Left ventricle myocardium inferior (tissue), 1 donor: ENCODE measurements around the gene NFATC4. TPM values are rescaled to one million over a fixed set of nuclear protein-coding genes. Genes with fewer than 3 reads are reported as not detected.
"Not testable (repeated sequence)": the region's sequence is repeated elsewhere in the genome, so short reads cannot be mapped to it uniquely, and the experiment has no call there.

ENCODE experiments used
- DNase-seq: peaks from one replicate; pipeline ENCODE4 v3.0.0-alpha.2; 2020
- H3K27ac ChIP-seq: fragments of 200-600 bp; replicated peaks from 2 replicates; pipeline ENCODE4 v1.8.0; 2021
- H3K27me3 ChIP-seq: fragments of 200-600 bp; 2 replicates; pipeline ENCODE4 v1.8.0; 2021; ENCODE audit warnings: low read depth
- H3K36me3 ChIP-seq: fragments of 200-600 bp; 2 replicates; pipeline ENCODE4 v1.8.0; 2021
- H3K4me1 ChIP-seq: fragments of 200-600 bp; 2 replicates; pipeline ENCODE4 v1.8.0; 2021
- H3K4me3 ChIP-seq: fragments of 200-600 bp; 2 replicates; pipeline ENCODE4 v1.8.0; 2021; ENCODE audit warnings: mild to moderate bottlenecking, moderate library complexity
- H3K9me3 ChIP-seq: fragments of 200-600 bp; replicated peaks from 2 replicates; pipeline ENCODE4 v1.8.0; 2021
- CTCF ChIP-seq: fragments of 200-600 bp; IDR thresholded peaks from 2 replicates; pipeline ENCODE4 v1.8.0; 2021; ENCODE audit warnings: antibody characterized with exemption, mild to moderate bottlenecking, borderline replicate concordance
- intact Hi-C: fragments of 100-400 bp; cut with micrococcal nuclease; formaldehyde crosslinking; loops from one replicate; pipeline ENCODE4 v1.11.0; 2022
- total RNA-seq: library from RNA; stranded (reverse); fragmentation: NEBNext Ultra II Directional; extraction: Animal tissue kit (Norgen Biotek cat#: 25700); gene quantifications from one replicate; pipeline ENCODE4 v1.2.1, GENCODE V29; 2021
- donor health status: DM: no; HTN: yes; CAD: no; lungs with severe emphysema.

Gene NFATC4
- total RNA-seq, 1 donor from 2014 or later, result 20.6 TPM

DNA sequence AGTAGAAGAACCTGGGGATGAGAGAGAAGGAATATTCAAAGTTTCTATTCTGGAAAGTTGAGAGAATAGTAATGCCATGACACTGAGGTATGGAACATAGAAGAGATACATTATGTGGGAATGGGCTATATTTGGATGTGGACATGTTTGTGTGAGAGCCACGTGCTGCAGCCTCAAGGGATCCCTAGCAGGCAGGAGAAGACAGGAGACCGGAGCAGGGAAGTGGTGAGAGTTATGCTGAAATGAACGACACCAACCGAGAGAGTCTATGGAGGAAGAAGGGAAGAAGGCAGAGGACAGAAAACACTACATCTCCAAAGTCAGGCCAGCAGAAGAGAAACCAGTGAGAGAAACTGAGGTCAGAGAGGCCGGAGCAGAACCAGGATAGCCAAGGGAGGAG lies 18.2 kb upstream of the NFATC4 start:
- intact Hi-C loops, result no loop called here
- Histone ChIP-seq H3K27ac (no peak overlapping the region), H3K4me3 (no peak overlapping the region), H3K27me3 (peaks cover 44% of the 10 kb centered on the region), H3K9me3 (no peaks in the 10 kb centered on the region), H3K36me3 (no peaks in the 10 kb centered on the region), H3K4me1 (peaks cover 17% of the 10 kb centered on the region)
- TF ChIP-seq CTCF, result no peak
- no peak for DNase-seq

- TF ChIP-seq CTCF, result no peak
- no peaks in the 10 kb centered on the region for H3K9me3 ChIP-seq
- intact Hi-C loops, result no loop called here
These were observed 16.5 kb upstream of the NFATC4 start for GRCh38 chr14:24351517-24351916.

GRCh38 chr14:24353559-24354481 lies 14.2 kb upstream of the NFATC4 start:
- H3K27ac ChIP-seq, result no peak overlapping the region
- no peak for TF ChIP-seq CTCF

More at GRCh38 chr14:24351517-24351916, 16.5 kb upstream of the NFATC4 start:
- H3K27me3 ChIP-seq, result peaks cover 41% of the 10 kb centered on the region
- H3K27ac ChIP-seq, result no peak overlapping the region
- no peaks in the 10 kb centered on the region for H3K36me3 ChIP-seq
- no peak overlapping the region for H3K4me3 ChIP-seq
- H3K4me1 ChIP-seq, result peaks cover 15% of the 10 kb centered on the region
- DNase-seq, result no peak

GRCh38 chr14:24354482-24354825 lies 13.5 kb upstream of the NFATC4 start:
- H3K27me3 ChIP-seq, result peaks cover 43% of the 10 kb centered on the region
- H3K4me1 ChIP-seq, H3K27ac ChIP-seq, H3K4me3 ChIP-seq, intact Hi-C loops, H3K9me3 ChIP-seq, H3K36me3 ChIP-seq, DNase-seq: not testable (repeated sequence)

More at GRCh38 chr14:24353559-24354481, 14.2 kb upstream of the NFATC4 start:
- H3K4me1 ChIP-seq, result no peaks in the 10 kb centered on the region
- no peaks in the 10 kb centered on the region for H3K36me3 ChIP-seq
- DNase-seq, result no peak
- H3K4me3 ChIP-seq, result no peak overlapping the region
- intact Hi-C loops, result no loop called here
- H3K27me3 ChIP-seq, result peaks cover 43% of the 10 kb centered on the region
- no peaks in the 10 kb centered on the region for H3K9me3 ChIP-seq

DNA sequence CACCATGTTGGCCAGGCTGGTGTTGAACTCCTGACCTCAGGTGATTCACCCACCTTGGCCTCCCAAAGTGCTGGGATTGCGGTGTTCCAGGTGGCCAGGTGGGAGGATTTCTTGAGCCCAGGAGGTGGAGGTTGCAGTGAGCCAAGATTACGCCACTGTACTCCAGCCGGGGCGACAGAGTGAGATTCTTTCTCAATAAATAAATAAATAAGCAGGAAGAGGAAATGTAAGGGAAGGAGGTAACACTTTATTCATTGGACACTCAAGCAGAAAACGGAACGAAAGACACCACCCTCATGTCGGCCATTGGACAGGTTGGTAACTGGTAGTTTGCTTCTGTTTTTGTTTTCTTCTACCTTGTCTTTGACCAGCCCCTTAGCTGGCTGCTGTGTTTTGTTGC lies 13.0 kb upstream of the NFATC4 start:
- no peak for DNase-seq
- Histone ChIP-seq H3K9me3 (no peaks in the 10 kb centered on the region), H3K4me3 (no peak overlapping the region), H3K4me1 (no peaks in the 10 kb centered on the region), H3K36me3 (no peaks in the 10 kb centered on the region), H3K27ac (no peak overlapping the region), H3K27me3 (peaks cover 41% of the 10 kb centered on the region)
- intact Hi-C loops, result no loop called here
- no peak for TF ChIP-seq CTCF

DNA sequence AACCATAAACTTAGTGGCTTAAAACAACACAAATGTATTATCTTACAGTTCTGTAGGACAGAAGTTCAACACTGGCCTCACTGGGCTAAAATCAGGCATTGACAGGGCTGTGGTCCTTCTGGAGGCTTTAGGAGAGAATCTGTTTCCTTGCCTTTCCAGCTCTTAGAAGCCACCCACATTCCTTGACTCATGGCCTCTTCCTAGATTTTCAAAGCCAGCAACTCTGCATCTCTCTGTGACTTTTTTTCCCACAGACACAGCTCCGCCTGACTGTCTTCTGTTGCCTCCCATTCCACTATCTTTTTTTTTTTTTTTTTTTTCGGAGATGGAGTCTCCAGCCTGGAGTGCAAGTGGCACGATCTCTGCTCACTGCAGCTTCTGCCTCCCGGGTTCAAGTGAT lies 11.8 kb upstream of the NFATC4 start:
- no peaks in the 10 kb centered on the region for H3K4me1 ChIP-seq
- DNase-seq, result no peak
- H3K36me3 ChIP-seq, result no peaks in the 10 kb centered on the region
- intact Hi-C loops, result no loop called here
- no peak overlapping the region for H3K27ac ChIP-seq
- H3K4me3 ChIP-seq, result no peak overlapping the region
- no peak for TF ChIP-seq CTCF
- H3K9me3 ChIP-seq, result no peaks in the 10 kb centered on the region
- peaks cover 29% of the 10 kb centered on the region for H3K27me3 ChIP-seq
